ENCODE measurements around the gene FOXJ3. TPM values are rescaled to one million over a fixed set of nuclear protein-coding genes. Genes with fewer than 3 reads are reported as not detected.

Gene FOXJ3
- total RNA-seq, 2 donors from 2014 or later: 36.7 to 38.6 TPM

- Histone ChIP-seq H3K36me3 (peaks cover 16% of the 10 kb centered on the region), H3K27ac (no peak overlapping the region), H3K9me3 (no peaks in the 10 kb centered on the region), H3K27me3 (no peaks in the 10 kb centered on the region), H3K4me3 (no peak overlapping the region), H3K4me1 (peaks cover 0 to 5% of the 10 kb centered on the region in 2 donors)
- DNase-seq (ENCODE audit: low spot score): no peak
- TF ChIP-seq CTCF (IDR thresholded peaks at IDR 0.05): no peak
These were observed 150.4 kb downstream of the FOXJ3 start for GRCh38 chr1:42184616-42185015.

- no peak for TF ChIP-seq CTCF (IDR thresholded peaks at IDR 0.05)
- H3K4me1 ChIP-seq: peaks cover 0 to 12% of the 10 kb centered on the region in 2 donors
- DNase-seq (ENCODE audit: low spot score): no peak
- H3K27me3 ChIP-seq: no peaks in the 10 kb centered on the region
- H3K27ac ChIP-seq: no peak overlapping the region
- H3K9me3 ChIP-seq: no peaks in the 10 kb centered on the region
- no peak overlapping the region for H3K4me3 ChIP-seq
- peaks cover 16% of the 10 kb centered on the region for H3K36me3 ChIP-seq
These were observed 151.1 kb downstream of the FOXJ3 start for GRCh38 chr1:42183957-42184268.

- H3K9me3 ChIP-seq: no peaks in the 10 kb centered on the region
- H3K27ac ChIP-seq: no peak overlapping the region
- peaks cover 16% of the 10 kb centered on the region for H3K36me3 ChIP-seq
- no peak overlapping the region for H3K4me3 ChIP-seq
- TF ChIP-seq CTCF (IDR thresholded peaks at IDR 0.05): no peak
- DNase-seq (ENCODE audit: low spot score): no peak
- H3K27me3 ChIP-seq: no peaks in the 10 kb centered on the region
- peaks cover 0 to 17% of the 10 kb centered on the region in 2 donors for H3K4me1 ChIP-seq
These were observed 151.7 kb downstream of the FOXJ3 start for GRCh38 chr1:42183210-42183956.

- Histone ChIP-seq H3K27ac (no peak overlapping the region), H3K4me3 (no peak overlapping the region), H3K4me1 (peaks cover 0 to 29% of the 10 kb centered on the region in 2 donors), H3K9me3 (no peaks in the 10 kb centered on the region), H3K27me3 (no peaks in the 10 kb centered on the region), H3K36me3 (peaks cover 13% of the 10 kb centered on the region)
- no peak for DNase-seq (ENCODE audit: low spot score)
- TF ChIP-seq CTCF (IDR thresholded peaks at IDR 0.05): no peak
These were observed 153.3 kb downstream of the FOXJ3 start for GRCh38 chr1:42181687-42182086.

GRCh38 chr1:42179900-42180329 is 155.1 kb downstream of the FOXJ3 start:
- Histone ChIP-seq H3K4me3 (no peak overlapping the region), H3K9me3 (no peaks in the 10 kb centered on the region), H3K27ac (no peak overlapping the region), H3K36me3 (peaks cover 13% of the 10 kb centered on the region), H3K4me1 (peaks cover 0 to 29% of the 10 kb centered on the region in 2 donors), H3K27me3 (no peaks in the 10 kb centered on the region)
- no peak for TF ChIP-seq CTCF (IDR thresholded peaks at IDR 0.05)
- no peak for DNase-seq (ENCODE audit: low spot score)

GRCh38 chr1:42179275-42179674 is 155.8 kb downstream of the FOXJ3 start:
- DNase-seq (ENCODE audit: low spot score): no peak
- H3K4me3 ChIP-seq: no peak overlapping the region
- no peak for TF ChIP-seq CTCF (IDR thresholded peaks at IDR 0.05)
- no peaks in the 10 kb centered on the region for H3K9me3 ChIP-seq
- peaks cover 0 to 29% of the 10 kb centered on the region in 2 donors for H3K4me1 ChIP-seq
- peaks cover 13% of the 10 kb centered on the region for H3K36me3 ChIP-seq
- H3K27ac ChIP-seq: no peak overlapping the region
- no peaks in the 10 kb centered on the region for H3K27me3 ChIP-seq
